Prostate gland (tissue), 2 donors: ENCODE measurements around the gene SMYD3. TPM values are rescaled to one million over a fixed set of nuclear protein-coding genes. Genes with fewer than 3 reads are reported as not detected.

ENCODE experiments used
- DNase-seq: peaks from one replicate; pipeline ENCODE4 v3.0.0-alpha.2; 2019; ENCODE audit warnings: low spot score
- H3K27ac ChIP-seq, 2 donors: fragments of 200-600 bp; sonication (generic); 2 replicates each; pipeline ENCODE4 v1.5.1; 2017 to 2019
- H3K27me3 ChIP-seq: fragments of 200-600 bp; sonication (generic); replicated peaks from 2 replicates; pipeline ENCODE4 v1.5.1; 2019; ENCODE audit not compliant: insufficient read depth
- H3K36me3 ChIP-seq, 2 donors: fragments of 200-600 bp; sonication (generic); 1 replicate in 1 of 2; 2 replicates in 1 of 2; pipeline versions ENCODE4 v1.5.1 to v1.8.1; 2017 to 2019
- H3K4me1 ChIP-seq: fragments of 200-600 bp; sonication (generic); replicated peaks from 2 replicates; pipeline ENCODE4 v1.5.1; 2019
- H3K4me3 ChIP-seq, 2 donors: fragments of 200-600 bp; sonication (generic); 2 replicates each; pipeline ENCODE4 v1.5.1; 2017 to 2019
- H3K9me3 ChIP-seq: fragments of 200-600 bp; sonication (generic); 2 replicates; pipeline ENCODE4 v1.5.1; 2017
- CTCF ChIP-seq, 4 experiments: fragments of 200-600 bp in 2 of 4; fragments of 450-650 bp in 2 of 4; sonication (generic) in 2 of 4; IDR thresholded peaks; 1 replicate in 3 of 4; 2 replicates in 1 of 4; pipeline ENCODE4 v1.5.1; 2016 to 2019; ENCODE audit warnings: antibody characterized with exemption in 4 of 4, mild to moderate bottlenecking in 2 of 4, moderate library complexity in 2 of 4
- POLR2A ChIP-seq: fragments of 450-650 bp; IDR thresholded peaks from one replicate; pipeline ENCODE4 v1.6.1; 2016; ENCODE audit warnings: antibody characterized with exemption, mild to moderate bottlenecking
- POLR2AphosphoS5 ChIP-seq: sonication (generic); formaldehyde crosslinking; IDR thresholded peaks from one replicate; pipeline ENCODE4 v1.6.1; 2017; ENCODE audit warnings: antibody characterized with exemption
- WGBS: methylation state at CpG from one replicate; pipeline ENCODE4 v1.1.5; 2018; 5-methylcytosine and 5-hydroxymethylcytosine counted together
- intact Hi-C: fragments of 100-400 bp; cut with DNase I; formaldehyde crosslinking; loops from one replicate; pipeline ENCODE4 v1.14.2; 2022
- total RNA-seq, 2 donors: library from RNA; depleted of rRNA; stranded (reverse); fragments of >200 nt; gene quantifications; one replicate each; pipeline ENCODE4 v1.1.0, GENCODE V29; 2016

The SMYD3 gene
- total RNA-seq, 2 donors from 2014 or later, result 19.8 to 23.9 TPM

DNA sequence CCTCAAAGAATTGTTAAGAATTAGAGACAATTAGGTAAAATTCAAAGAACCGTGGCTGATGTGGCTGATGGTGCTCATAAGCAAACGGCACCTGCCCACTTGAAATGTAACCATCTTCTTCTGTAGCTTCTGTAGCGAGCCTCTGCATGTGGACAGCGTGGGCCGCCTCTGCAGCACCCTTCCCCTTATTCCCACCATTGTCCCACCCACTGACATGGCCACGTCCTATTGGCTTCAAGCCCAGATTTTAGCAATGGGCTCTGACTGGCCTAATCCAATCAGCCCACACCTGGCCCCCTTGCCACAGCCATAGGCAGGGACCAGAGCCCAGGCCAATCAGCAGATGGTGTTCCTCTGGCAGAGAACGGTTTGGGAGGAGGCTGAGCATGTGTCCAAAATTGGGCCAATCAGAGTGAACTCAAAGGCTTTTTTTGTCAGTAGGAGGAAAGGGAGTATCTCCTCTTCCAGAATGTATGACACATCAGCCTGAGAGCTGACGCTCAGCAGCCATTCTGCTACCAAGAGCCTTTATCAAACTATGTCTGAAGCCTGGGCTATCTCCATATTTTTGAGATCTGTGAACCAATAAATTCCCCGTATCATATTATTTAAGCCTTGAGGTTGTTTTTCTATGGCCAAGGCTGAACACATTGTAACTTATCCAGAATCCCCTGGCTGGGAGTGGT is 518.5 kb downstream of the SMYD3 start:
- Histone ChIP-seq H3K9me3 (no peaks in the 10 kb centered on the region), H3K4me1 (peaks cover 8% of the 10 kb centered on the region), H3K27me3 (no peaks in the 10 kb centered on the region), H3K36me3 (no peaks in the 10 kb centered on the region), H3K4me3 (no peak overlapping the region), H3K27ac (no peak overlapping the region)
- DNase-seq, result no peak
- TF ChIP-seq POLR2A, result no peak
- TF ChIP-seq CTCF (IDR thresholded peaks at IDR 0.05), result no peak
- no peak for TF ChIP-seq POLR2AphosphoS5
- intact Hi-C loops, result no loop called here
- WGBS, result 91% methylated on average over 9 of the region's 9 CpGs

DNA sequence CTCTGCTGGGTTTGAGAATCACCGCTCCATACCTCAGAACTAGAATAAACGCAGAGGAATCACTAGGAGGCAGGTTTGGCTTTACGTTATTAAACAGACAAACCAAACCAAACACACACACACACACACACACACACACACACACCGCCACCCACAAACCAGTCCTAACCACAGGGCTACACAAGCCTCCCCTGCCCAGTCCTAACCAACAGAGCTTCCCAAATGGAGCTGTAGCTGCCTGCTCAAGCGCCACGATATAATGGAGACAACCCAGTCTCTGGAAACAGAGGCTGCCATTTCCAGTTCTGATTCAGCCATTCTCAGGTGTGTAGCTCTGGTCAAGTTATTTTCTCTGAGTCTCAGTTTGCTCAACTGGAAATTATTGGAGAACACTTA is 519.1 kb downstream of the SMYD3 start:
- intact Hi-C loops, result no loop called here
- Histone ChIP-seq H3K27me3 (no peaks in the 10 kb centered on the region), H3K27ac (no peak overlapping the region), H3K4me3 (no peak overlapping the region), H3K36me3 (no peaks in the 10 kb centered on the region), H3K4me1 (peaks cover 8% of the 10 kb centered on the region), H3K9me3 (no peaks in the 10 kb centered on the region)
- WGBS, result 94% methylated on average over 6 of the region's 6 CpGs
- no peak for DNase-seq
- TF ChIP-seq POLR2AphosphoS5, result no peak
- no peak for TF ChIP-seq POLR2A
- TF ChIP-seq CTCF (IDR thresholded peaks at IDR 0.05), result no peak

GRCh38 chr1:245987577-245987976 is 519.5 kb downstream of the SMYD3 start:
- H3K36me3 ChIP-seq, result no peaks in the 10 kb centered on the region
- H3K4me1 ChIP-seq, result peaks cover 8% of the 10 kb centered on the region
- no peak overlapping the region for H3K4me3 ChIP-seq
- TF ChIP-seq POLR2A (no peak), POLR2AphosphoS5 (no peak), CTCF (IDR thresholded peaks at IDR 0.05) (no peak)
- no peaks in the 10 kb centered on the region for H3K9me3 ChIP-seq
- no peak overlapping the region for H3K27ac ChIP-seq
- intact Hi-C loops, result no loop called here
- WGBS, result 83% methylated on average over 6 of the region's 6 CpGs
- H3K27me3 ChIP-seq, result no peaks in the 10 kb centered on the region
- DNase-seq, result no peak

DNA sequence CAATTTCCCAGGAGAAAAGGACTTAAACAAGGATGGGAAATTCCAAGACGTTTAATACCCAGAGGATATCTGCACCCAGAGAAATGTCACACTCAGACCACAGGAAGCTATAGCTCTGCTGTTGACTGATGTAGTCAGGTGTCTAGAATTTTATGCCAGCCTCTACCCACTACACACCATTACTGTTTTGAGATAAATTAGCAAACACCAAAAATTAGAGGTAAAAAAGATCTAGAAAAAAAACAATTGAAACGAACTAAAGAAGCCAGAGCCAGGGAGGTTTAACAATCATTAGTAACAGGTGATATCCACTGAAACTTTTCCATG is 519.9 kb downstream of the SMYD3 start:
- Histone ChIP-seq H3K4me1 (peaks cover 8% of the 10 kb centered on the region), H3K36me3 (no peaks in the 10 kb centered on the region), H3K27ac (no peak overlapping the region), H3K4me3 (no peak overlapping the region), H3K9me3 (no peaks in the 10 kb centered on the region), H3K27me3 (no peaks in the 10 kb centered on the region)
- no peak for DNase-seq
- 38% methylated on average over 2 of the region's 2 CpGs for WGBS
- intact Hi-C loops, result no loop called here
- no peak for TF ChIP-seq CTCF (IDR thresholded peaks at IDR 0.05)
- TF ChIP-seq POLR2AphosphoS5, result no peak
- TF ChIP-seq POLR2A, result no peak

GRCh38 chr1:245986404-245987218 is 520.5 kb downstream of the SMYD3 start:
- Histone ChIP-seq H3K4me3 (no peak overlapping the region), H3K4me1 (peaks cover 8% of the 10 kb centered on the region), H3K27ac (no peak overlapping the region), H3K9me3 (no peaks in the 10 kb centered on the region), H3K27me3 (no peaks in the 10 kb centered on the region), H3K36me3 (no peaks in the 10 kb centered on the region)
- TF ChIP-seq POLR2AphosphoS5 (no peak), CTCF (IDR thresholded peaks at IDR 0.05) (no peak), POLR2A (no peak)
- intact Hi-C loops, result no loop called here
- WGBS, result 11% methylated on average over 12 of the region's 12 CpGs
- no peak for DNase-seq
